Measurements from ENCODE around the gene NTM.

The NTM gene

DNA sequence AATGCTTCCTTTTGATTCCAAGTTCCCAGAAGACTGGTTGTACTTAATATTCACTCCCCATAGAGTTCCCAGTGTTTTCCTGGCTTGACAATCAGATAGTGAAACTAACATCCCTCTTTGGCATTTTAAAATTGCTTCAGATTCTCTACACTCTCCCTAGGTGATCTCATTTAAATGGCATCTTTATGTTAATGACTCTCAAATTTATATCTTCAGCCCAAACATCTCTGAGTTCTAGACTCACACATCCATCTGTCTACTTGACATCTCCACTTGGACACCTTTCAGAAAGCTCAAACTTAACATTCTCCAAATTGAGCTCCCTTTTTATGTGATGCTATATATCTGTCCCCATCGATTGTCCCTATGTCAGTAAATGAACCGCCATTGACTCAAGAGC, 232.0 kb downstream of the NTM start:
- TF ChIP-seq, protein P1, sequence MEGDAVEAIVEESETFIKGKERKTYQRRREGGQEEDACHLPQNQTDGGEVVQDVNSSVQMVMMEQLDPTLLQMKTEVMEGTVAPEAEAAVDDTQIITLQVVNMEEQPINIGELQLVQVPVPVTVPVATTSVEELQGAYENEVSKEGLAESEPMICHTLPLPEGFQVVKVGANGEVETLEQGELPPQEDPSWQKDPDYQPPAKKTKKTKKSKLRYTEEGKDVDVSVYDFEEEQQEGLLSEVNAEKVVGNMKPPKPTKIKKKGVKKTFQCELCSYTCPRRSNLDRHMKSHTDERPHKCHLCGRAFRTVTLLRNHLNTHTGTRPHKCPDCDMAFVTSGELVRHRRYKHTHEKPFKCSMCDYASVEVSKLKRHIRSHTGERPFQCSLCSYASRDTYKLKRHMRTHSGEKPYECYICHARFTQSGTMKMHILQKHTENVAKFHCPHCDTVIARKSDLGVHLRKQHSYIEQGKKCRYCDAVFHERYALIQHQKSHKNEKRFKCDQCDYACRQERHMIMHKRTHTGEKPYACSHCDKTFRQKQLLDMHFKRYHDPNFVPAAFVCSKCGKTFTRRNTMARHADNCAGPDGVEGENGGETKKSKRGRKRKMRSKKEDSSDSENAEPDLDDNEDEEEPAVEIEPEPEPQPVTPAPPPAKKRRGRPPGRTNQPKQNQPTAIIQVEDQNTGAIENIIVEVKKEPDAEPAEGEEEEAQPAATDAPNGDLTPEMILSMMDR (IDR thresholded peaks at IDR 0.05; ENCODE audit: low read depth, low read length), result no peak
- no peak for DNase-seq (ENCODE audit: extremely low read depth, low read depth)

GRCh38 chr11:131606811-131607335, 236.5 kb downstream of the NTM start:
- TF ChIP-seq, protein P1 (IDR thresholded peaks at IDR 0.05; ENCODE audit: low read depth, low read length), result no peak

DNA sequence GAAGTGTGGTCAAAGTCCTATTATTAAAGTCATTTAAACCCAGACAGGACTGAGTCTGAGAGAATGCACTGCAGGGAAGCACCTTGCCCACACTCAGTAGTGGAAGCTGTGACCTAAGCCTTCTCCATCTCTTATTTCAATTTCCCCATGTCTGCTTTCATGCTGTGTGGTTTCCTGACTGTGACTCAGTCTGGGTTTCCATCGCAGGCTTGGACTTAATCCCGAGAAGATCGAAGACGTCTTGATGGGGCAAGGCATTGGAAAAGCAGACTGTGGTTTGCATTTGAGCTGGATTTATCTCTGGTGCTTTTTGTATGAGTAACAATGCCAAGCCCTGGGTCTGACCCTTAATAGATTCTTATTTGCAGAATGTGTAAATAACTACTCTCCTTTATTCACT, 238.9 kb downstream of the NTM start:
- TF ChIP-seq, protein P1 (IDR thresholded peaks at IDR 0.05; ENCODE audit: low read depth, low read length), result no peak
- DNase-seq (ENCODE audit: extremely low read depth, low read depth), result peak; percentile 47

More at GRCh38 chr11:131606811-131607335, 236.5 kb downstream of the NTM start:
- no peak for DNase-seq (ENCODE audit: extremely low read depth, low read depth)

- no peak for DNase-seq (ENCODE audit: extremely low read depth, low read depth)
- TF ChIP-seq, protein P1 (IDR thresholded peaks at IDR 0.05; ENCODE audit: low read depth, low read length), result no peak
Observed at GRCh38 chr11:131609921-131610320, 239.5 kb downstream of the NTM start.

GRCh38 chr11:131611322-131611721, 240.9 kb downstream of the NTM start:
- TF ChIP-seq, protein P1 (IDR thresholded peaks at IDR 0.05; ENCODE audit: low read depth, low read length), result no peak
- DNase-seq (ENCODE audit: extremely low read depth, low read depth), result no peak

GRCh38 chr11:131612533-131612932, 242.1 kb downstream of the NTM start:
- TF ChIP-seq, protein P1 (IDR thresholded peaks at IDR 0.05; ENCODE audit: low read depth, low read length), result no peak
- DNase-seq (ENCODE audit: extremely low read depth, low read depth), result no peak

DNA sequence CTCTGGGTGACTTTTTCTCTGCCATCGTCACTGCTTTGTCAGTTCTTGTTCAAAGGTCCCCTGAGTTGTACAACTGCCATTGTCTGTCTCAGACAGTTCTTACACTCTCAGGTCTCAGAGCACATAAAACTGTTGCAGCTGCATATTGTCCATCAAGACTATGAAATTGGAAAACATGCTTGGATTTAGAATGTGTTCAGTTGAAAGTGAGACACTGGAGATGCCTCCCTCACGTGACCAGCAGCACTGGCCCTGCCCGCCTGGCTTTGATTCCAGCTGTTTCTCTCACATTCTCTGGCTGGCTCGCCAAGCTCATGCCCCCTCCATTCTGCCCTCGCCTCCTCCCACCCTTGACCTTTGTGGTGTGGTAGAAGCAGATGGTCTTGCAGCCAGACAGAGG, 244.2 kb downstream of the NTM start:
- no peak for DNase-seq (ENCODE audit: extremely low read depth, low read depth)
- TF ChIP-seq, protein P1 (IDR thresholded peaks at IDR 0.05; ENCODE audit: low read depth, low read length), result no peak

Data from AG09319 (cell line).